ENCODE data around the gene ATP10A. TPM values are rescaled to one million over a fixed set of nuclear protein-coding genes. Genes with fewer than 3 reads are reported as not detected.

Gene ATP10A
- total RNA-seq, 1 donor from 2014 or later = 0.22 TPM

- H3K36me3 Mint-ChIP-seq = no peaks in the 10 kb centered on the region
- H3K27ac Mint-ChIP-seq = no peak overlapping the region
- no peak for TF ChIP-seq CTCF (IDR thresholded peaks at IDR 0.05; ENCODE audit: unreplicated experiment)
- no peak overlapping the region for H3K4me3 Mint-ChIP-seq
- no peaks in the 10 kb centered on the region for H3K9me3 Mint-ChIP-seq
- peaks cover 15% of the 10 kb centered on the region for H3K27me3 Mint-ChIP-seq (ENCODE audit: low read depth)
- H3K4me1 Mint-ChIP-seq = peaks cover 10% of the 10 kb centered on the region
- DNase-seq (ENCODE audit: low spot score in 2 of 2, unreplicated experiment in 2 of 2) = no peak
These were observed 124.8 kb downstream of the ATP10A start for GRCh38 chr15:25738171-25738965.

- no peak overlapping the region for H3K4me3 Mint-ChIP-seq
- H3K27ac Mint-ChIP-seq = peak overlapping the region; percentile 58
- H3K36me3 Mint-ChIP-seq = no peaks in the 10 kb centered on the region
- peaks cover 10% of the 10 kb centered on the region for H3K4me1 Mint-ChIP-seq
- H3K27me3 Mint-ChIP-seq (ENCODE audit: low read depth) = peaks cover 6% of the 10 kb centered on the region
- no peak for TF ChIP-seq CTCF (IDR thresholded peaks at IDR 0.05; ENCODE audit: unreplicated experiment)
- no peaks in the 10 kb centered on the region for H3K9me3 Mint-ChIP-seq
- no peak for DNase-seq (ENCODE audit: low spot score in 2 of 2, unreplicated experiment in 2 of 2)
These were observed 125.9 kb downstream of the ATP10A start for GRCh38 chr15:25737218-25737643.

- Mint-ChIP-seq H3K4me1 (peaks cover 10% of the 10 kb centered on the region), H3K4me3 (no peak overlapping the region), H3K9me3 (no peaks in the 10 kb centered on the region), H3K27ac (peak overlapping the region; percentile 22), H3K36me3 (no peaks in the 10 kb centered on the region), H3K27me3 (ENCODE audit: low read depth) (peaks cover 4% of the 10 kb centered on the region)
- no peak for DNase-seq (ENCODE audit: low spot score in 2 of 2, unreplicated experiment in 2 of 2)
- no peak for TF ChIP-seq CTCF (IDR thresholded peaks at IDR 0.05; ENCODE audit: unreplicated experiment)
These were observed 126.7 kb downstream of the ATP10A start for GRCh38 chr15:25736461-25736860.

- no peak for TF ChIP-seq CTCF (IDR thresholded peaks at IDR 0.05; ENCODE audit: unreplicated experiment)
- H3K27me3 Mint-ChIP-seq (ENCODE audit: low read depth) = peaks cover 4% of the 10 kb centered on the region
- H3K4me1 Mint-ChIP-seq = peaks cover 10% of the 10 kb centered on the region
- no peak overlapping the region for H3K4me3 Mint-ChIP-seq
- H3K27ac Mint-ChIP-seq = no peak overlapping the region
- DNase-seq (ENCODE audit: low spot score in 2 of 2, unreplicated experiment in 2 of 2) = peak in 1 of 2 experiments; percentile 30
- H3K9me3 Mint-ChIP-seq = no peaks in the 10 kb centered on the region
- no peaks in the 10 kb centered on the region for H3K36me3 Mint-ChIP-seq
These were observed 127.4 kb downstream of the ATP10A start for GRCh38 chr15:25735550-25736384.

GRCh38 chr15:25734680-25735355 is 128.3 kb downstream of the ATP10A start:
- no peaks in the 10 kb centered on the region for H3K9me3 Mint-ChIP-seq
- peaks cover 10% of the 10 kb centered on the region for H3K4me1 Mint-ChIP-seq
- no peak overlapping the region for H3K4me3 Mint-ChIP-seq
- H3K27ac Mint-ChIP-seq = no peak overlapping the region
- TF ChIP-seq CTCF (IDR thresholded peaks at IDR 0.05; ENCODE audit: unreplicated experiment) = no peak
- no peaks in the 10 kb centered on the region for H3K36me3 Mint-ChIP-seq
- peaks cover 3% of the 10 kb centered on the region for H3K27me3 Mint-ChIP-seq (ENCODE audit: low read depth)
- peak in 1 of 2 experiments; percentile 22 for DNase-seq (ENCODE audit: low spot score in 2 of 2, unreplicated experiment in 2 of 2)

All from mesothelial cell of epicardium (in vitro differentiated cells).